Mucosa of rectum (tissue), 2 donors: ENCODE data around the gene SNRNP200.
"Not testable (repeated sequence)": the region's sequence is repeated elsewhere in the genome, so short reads cannot be mapped to it uniquely, and the experiment has no call there.

Experiments used
- H3K27ac ChIP-seq, 2 donors: one replicate each; pipeline ENCODE4 v1.7.0; 2013; ENCODE audit warnings: inconsistent platforms in 2 of 2, low read depth in 2 of 2, low read length in 2 of 2
- H3K27me3 ChIP-seq, 2 donors: one replicate each; pipeline ENCODE4 v1.7.0; 2013; ENCODE audit warnings: low read length in 2 of 2; ENCODE audit not compliant: control insufficient read depth in 2 of 2, insufficient read depth in 2 of 2
- H3K36me3 ChIP-seq, 2 donors: one replicate each; pipeline ENCODE4 v1.7.0; 2013; ENCODE audit warnings: low read length in 2 of 2; ENCODE audit not compliant: control insufficient read depth in 2 of 2, insufficient read depth in 2 of 2
- H3K4me1 ChIP-seq, 2 donors: one replicate each; pipeline ENCODE4 v1.7.0; 2013; ENCODE audit warnings: low read length in 2 of 2, mild to moderate bottlenecking in 1 of 2; ENCODE audit not compliant: control insufficient read depth in 2 of 2, insufficient read depth in 2 of 2
- H3K4me3 ChIP-seq, 2 donors: one replicate each; pipeline ENCODE4 v1.7.0; 2013; ENCODE audit warnings: low read length in 2 of 2
- H3K9ac ChIP-seq, 2 donors: one replicate each; pipeline ENCODE4 v1.7.0; 2013; ENCODE audit warnings: low read length in 2 of 2, low read depth in 1 of 2, mild to moderate bottlenecking in 1 of 2
- H3K9me3 ChIP-seq, 2 donors: one replicate each; pipeline ENCODE4 v1.7.0; 2013; ENCODE audit warnings: low read length in 2 of 2; ENCODE audit not compliant: control insufficient read depth in 2 of 2
- donor health status: healthy.
- donor health status: Normal muscosa, but diverticular disease.

SNRNP200 gene

DNA sequence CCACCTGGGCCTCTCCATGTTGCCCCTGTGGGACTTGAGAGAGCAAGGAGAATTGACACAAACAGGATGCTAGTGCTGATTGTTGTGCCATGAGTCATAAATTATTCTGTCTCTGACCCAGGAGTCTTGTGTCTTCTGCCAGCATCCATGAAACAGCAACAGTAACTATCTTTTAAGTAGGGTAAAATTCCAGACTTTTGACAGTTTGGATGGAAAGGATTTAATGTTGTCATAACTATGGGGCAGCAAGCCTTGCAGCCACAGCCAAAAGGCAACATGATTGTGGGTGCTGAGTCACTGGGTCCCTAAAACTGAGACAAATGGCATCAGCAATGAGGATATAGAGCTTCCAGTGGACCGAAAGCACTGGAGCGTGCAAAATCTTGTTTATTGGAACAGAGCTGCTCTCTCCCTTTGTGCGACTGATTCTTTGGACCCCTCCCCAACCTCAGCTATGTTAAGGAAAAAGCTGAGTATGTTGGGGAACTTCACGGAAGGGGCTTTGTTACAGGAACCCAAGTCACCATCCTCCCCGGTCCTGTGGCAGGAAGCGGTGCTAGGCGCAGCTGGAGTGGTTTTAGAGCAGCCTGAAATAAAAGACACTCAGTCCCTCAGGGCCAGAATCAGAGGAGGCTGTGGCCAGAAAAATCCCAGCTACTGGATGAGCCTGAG, 10.2 kb upstream of the SNRNP200 start:
- peaks cover 10% of the 10 kb centered on the region in 2 donors for H3K27me3 ChIP-seq
- H3K9ac ChIP-seq: no peak overlapping the region
- no peaks in the 10 kb centered on the region for H3K9me3 ChIP-seq
- no peak overlapping the region for H3K4me3 ChIP-seq
- H3K4me1 ChIP-seq: no peaks in the 10 kb centered on the region
- no peaks in the 10 kb centered on the region for H3K36me3 ChIP-seq
- H3K27ac ChIP-seq: no peak overlapping the region

- H3K9ac ChIP-seq: no peak overlapping the region
- H3K36me3 ChIP-seq: no peaks in the 10 kb centered on the region
- no peak overlapping the region for H3K27ac ChIP-seq
- H3K27me3 ChIP-seq: peaks cover 5 to 10% of the 10 kb centered on the region in 2 donors
- H3K4me3 ChIP-seq: no peak overlapping the region
- no peaks in the 10 kb centered on the region for H3K9me3 ChIP-seq
- no peaks in the 10 kb centered on the region for H3K4me1 ChIP-seq
Measured at GRCh38 chr2:96315005-96315399, 9.7 kb upstream of the SNRNP200 start.

DNA sequence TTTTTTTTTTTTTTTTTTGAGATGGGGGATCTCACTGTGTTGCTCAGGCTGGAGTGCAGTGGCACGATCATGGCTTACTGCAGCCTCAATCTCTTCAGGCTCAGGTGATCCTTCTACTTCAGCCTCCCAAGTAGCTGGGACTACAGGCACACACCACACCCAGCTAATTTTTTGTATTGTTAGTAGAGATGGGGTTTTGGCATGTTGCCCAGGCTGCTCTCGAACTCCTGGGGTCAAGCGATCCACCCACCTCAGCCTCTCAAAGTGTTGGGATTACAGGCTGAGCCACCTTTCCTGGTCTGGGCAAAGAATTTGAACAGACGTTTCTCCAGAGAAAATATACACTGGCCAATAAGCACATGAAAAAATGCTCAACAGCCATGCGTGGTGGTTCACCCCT, 2.9 kb upstream of the SNRNP200 start:
- H3K9me3 ChIP-seq: no peaks in the 10 kb centered on the region
- peaks cover under 1 to 2% of the 10 kb centered on the region in 2 donors for H3K36me3 ChIP-seq
- H3K27ac ChIP-seq: no peak overlapping the region
- H3K4me3 ChIP-seq: no peak overlapping the region
- H3K27me3 ChIP-seq: no peaks in the 10 kb centered on the region
- H3K9ac ChIP-seq: no peak overlapping the region
- H3K4me1 ChIP-seq: peaks cover 9 to 14% of the 10 kb centered on the region in 2 donors

- H3K27me3 ChIP-seq: no peaks in the 10 kb centered on the region
- H3K36me3 ChIP-seq: peaks cover 19 to 21% of the 10 kb centered on the region in 2 donors
- peak overlapping the region; percentile 76 to 99 for H3K4me3 ChIP-seq
- no peaks in the 10 kb centered on the region for H3K9me3 ChIP-seq
- H3K9ac ChIP-seq: peak overlapping the region; percentile 26 to 88
- H3K4me1 ChIP-seq: peaks cover 9 to 14% of the 10 kb centered on the region in 2 donors
- no peak overlapping the region for H3K27ac ChIP-seq
Measured at GRCh38 chr2:96306370-96306769, 1.0 kb upstream of the SNRNP200 start.

DNA sequence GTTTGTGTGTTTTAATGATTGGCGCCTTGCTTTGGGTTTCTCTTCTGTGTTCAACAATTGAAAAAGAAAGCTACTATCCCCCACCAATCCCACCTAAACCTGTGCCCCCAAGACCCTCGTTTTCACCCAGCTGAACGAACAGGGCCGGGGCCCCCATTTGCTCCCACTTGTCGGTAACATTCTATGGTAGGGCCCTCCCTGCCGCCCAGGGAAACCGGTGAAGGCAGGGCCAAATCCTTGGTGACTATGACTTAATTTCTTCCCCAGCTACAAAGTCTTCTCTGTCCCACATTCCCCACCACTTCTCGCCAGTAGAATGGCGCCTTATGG, 598 bp upstream of the SNRNP200 start:
- H3K9ac ChIP-seq: peak overlapping the region; percentile 88 to 96
- no peaks in the 10 kb centered on the region for H3K27me3 ChIP-seq
- H3K9me3 ChIP-seq: no peaks in the 10 kb centered on the region
- H3K4me3 ChIP-seq: peak overlapping the region; percentile 76 to 99
- peaks cover 23 to 25% of the 10 kb centered on the region in 2 donors for H3K36me3 ChIP-seq
- H3K27ac ChIP-seq: peak overlapping the region; percentile 70 to 91
- H3K4me1 ChIP-seq: peaks cover 9 to 14% of the 10 kb centered on the region in 2 donors

DNA sequence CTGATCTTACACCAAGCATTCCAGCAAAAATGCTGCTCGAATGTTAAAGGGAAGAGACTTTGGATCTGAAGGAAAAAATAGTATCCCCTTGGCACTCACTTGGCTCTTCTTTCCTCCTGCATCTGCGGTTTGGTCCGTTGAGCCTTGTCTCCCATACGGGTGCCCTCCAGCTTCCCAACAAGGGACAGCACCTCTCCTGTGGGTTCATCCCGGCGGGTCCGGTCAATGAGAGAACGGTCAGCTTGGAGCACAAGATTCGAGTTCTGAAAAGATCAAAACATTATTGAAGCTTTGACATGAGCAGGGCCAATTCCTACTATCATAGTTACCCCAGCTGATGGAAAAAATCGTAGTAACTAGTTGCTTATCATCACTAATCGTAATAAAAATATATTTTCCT, 740 bp downstream of the SNRNP200 start:
- Histone ChIP-seq H3K36me3 (peaks cover 31 to 35% of the 10 kb centered on the region in 2 donors), H3K27ac (peak overlapping the region in 1 of 2 donors; percentile 91), H3K9me3 (no peaks in the 10 kb centered on the region), H3K9ac (peak overlapping the region; percentile 88 to 96), H3K27me3 (no peaks in the 10 kb centered on the region), H3K4me1 (peaks cover 9 to 14% of the 10 kb centered on the region in 2 donors), H3K4me3 (peak overlapping the region; percentile 76 to 99)

DNA sequence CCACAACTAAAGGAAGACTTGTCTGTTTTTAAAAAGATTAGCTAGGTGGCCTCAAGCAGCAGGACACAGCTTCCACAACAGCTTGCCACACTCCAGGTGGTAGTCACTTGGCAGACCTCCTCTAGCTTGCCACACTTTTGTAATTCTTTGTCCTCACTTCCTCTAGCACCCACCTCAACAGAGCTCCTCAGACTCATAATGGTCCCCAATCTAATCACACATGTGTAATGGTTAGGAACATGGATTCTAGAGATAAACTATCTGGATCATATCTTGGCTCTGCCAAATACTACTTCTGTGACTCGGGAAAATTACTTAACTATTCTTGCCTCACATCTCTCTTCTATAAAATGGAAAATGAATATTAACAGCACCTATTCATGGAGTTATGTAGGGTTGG, 3.5 kb downstream of the SNRNP200 start:
- Histone ChIP-seq H3K9ac (no peak overlapping the region), H3K36me3 (peaks cover 58 to 62% of the 10 kb centered on the region in 2 donors), H3K9me3 (no peaks in the 10 kb centered on the region), H3K27me3 (no peaks in the 10 kb centered on the region), H3K4me1 (peaks cover 9 to 14% of the 10 kb centered on the region in 2 donors), H3K4me3 (no peak overlapping the region), H3K27ac (no peak overlapping the region)

- no peaks in the 10 kb centered on the region for H3K4me1 ChIP-seq
- no peaks in the 10 kb centered on the region for H3K27me3 ChIP-seq
- no peak overlapping the region for H3K9ac ChIP-seq
- no peaks in the 10 kb centered on the region for H3K9me3 ChIP-seq
- no peak overlapping the region for H3K4me3 ChIP-seq
- H3K27ac ChIP-seq: no peak overlapping the region
- peaks cover 83 to 92% of the 10 kb centered on the region in 2 donors for H3K36me3 ChIP-seq
Measured at GRCh38 chr2:96296925-96297324, 8.4 kb downstream of the SNRNP200 start.

DNA sequence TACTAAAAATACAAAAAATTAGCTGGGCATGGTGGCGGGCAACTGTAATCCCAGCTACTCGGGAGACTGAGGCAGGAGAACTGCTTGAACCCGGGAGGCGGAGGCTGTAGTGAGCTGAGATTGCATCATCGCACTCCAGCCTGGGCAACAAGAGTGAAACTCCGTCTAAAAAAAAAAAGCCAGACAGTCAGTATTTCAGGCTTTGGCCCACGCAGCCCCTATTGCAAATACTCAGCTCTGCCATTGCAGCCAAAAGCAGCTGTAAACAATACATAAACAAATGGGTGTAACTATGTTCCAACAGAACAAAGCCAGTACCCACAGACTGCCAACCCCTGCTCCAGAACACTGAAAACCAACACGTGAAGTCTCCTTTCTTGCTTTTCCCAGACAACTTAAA, 11.1 kb downstream of the SNRNP200 start:
- not testable (repeated sequence) for H3K9ac ChIP-seq, H3K4me1 ChIP-seq, H3K27ac ChIP-seq, H3K9me3 ChIP-seq, H3K4me3 ChIP-seq, H3K27me3 ChIP-seq
- peaks cover 88 to 95% of the 10 kb centered on the region in 2 donors for H3K36me3 ChIP-seq

DNA sequence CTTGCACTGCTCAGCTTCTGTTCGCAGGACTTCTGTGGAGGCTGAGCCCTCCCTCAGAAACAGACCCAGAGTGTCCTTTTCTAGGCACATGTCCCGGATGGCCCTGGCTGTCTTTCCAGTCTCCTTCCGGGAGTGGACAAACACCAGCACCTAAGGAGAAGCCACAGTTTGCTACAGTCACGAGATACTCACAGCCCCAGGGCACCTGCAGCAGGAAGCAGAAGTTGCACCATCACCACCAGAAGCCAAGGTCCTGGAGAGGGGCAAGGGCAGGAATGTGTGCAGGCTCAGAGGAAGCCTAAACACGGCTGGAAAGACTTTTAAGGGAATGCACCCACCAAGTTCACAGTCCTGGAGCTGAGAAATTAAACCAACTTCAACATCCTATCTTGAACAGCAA, 13.6 kb downstream of the SNRNP200 start:
- Histone ChIP-seq H3K4me1 (no peaks in the 10 kb centered on the region), H3K9ac (no peak overlapping the region), H3K4me3 (no peak overlapping the region), H3K27ac (no peak overlapping the region), H3K36me3 (peaks cover 89 to 95% of the 10 kb centered on the region in 2 donors), H3K9me3 (no peaks in the 10 kb centered on the region), H3K27me3 (no peaks in the 10 kb centered on the region)
